ENCODE measurements around the gene CCDC112.
"Not testable (repeated sequence)": the region's sequence is repeated elsewhere in the genome, so short reads cannot be mapped to it uniquely, and the experiment has no call there.

CCDC112 gene, protein sequence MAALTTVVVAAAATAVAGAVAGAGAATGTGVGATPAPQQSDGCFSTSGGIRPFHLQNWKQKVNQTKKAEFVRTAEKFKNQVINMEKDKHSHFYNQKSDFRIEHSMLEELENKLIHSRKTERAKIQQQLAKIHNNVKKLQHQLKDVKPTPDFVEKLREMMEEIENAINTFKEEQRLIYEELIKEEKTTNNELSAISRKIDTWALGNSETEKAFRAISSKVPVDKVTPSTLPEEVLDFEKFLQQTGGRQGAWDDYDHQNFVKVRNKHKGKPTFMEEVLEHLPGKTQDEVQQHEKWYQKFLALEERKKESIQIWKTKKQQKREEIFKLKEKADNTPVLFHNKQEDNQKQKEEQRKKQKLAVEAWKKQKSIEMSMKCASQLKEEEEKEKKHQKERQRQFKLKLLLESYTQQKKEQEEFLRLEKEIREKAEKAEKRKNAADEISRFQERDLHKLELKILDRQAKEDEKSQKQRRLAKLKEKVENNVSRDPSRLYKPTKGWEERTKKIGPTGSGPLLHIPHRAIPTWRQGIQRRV

DNA sequence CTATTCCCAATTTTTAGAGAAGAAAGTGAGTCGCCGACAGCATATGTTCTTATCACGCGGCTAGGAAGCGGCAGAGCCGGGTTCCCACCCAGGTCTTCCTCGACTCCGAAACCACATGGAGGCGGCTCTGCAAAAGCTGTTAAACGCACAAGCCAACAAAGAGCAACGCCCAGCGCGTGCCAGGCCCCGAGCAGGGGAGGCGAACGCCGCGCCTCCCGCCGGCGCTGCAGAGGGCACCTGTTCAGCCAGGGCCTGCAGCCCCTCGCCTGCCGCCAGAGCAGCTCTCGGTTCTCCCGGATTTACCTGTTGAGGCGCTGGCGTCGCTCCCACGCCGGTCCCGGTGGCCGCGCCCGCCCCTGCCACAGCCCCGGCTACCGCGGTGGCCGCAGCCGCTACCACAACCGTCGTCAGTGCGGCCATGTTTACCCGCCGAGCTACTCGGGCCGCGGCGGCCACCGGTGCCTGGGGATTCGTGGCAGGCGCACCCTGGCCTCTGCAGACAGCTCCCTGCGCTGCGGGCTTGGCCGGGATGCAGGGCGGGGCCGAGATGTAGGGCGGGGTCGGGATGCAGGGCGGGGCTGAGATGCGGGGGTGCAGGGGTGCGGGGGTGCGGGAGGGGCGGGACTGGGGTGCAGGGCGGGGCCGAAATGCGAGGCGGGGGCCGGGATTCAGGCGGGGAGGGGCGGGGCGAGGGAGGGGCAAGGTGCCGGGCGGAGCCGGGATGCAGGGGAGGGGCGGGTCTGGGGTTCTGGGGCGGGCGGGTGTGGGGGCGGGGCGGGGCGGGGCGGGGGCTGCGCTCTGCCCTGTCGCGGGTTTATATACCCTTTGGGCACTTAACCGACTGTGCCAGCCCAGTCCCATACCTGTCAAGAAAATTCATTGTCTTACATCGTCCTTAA, at the start of gene CCDC112:
Gene CCDC112 (minus strand): TSS at position 531 of the 899 bp plus-strand sequence. CDS start 111 bp downstream, at position 420.
- DNase-seq, result peak; percentile 64 to 81 (median 78)

DNA sequence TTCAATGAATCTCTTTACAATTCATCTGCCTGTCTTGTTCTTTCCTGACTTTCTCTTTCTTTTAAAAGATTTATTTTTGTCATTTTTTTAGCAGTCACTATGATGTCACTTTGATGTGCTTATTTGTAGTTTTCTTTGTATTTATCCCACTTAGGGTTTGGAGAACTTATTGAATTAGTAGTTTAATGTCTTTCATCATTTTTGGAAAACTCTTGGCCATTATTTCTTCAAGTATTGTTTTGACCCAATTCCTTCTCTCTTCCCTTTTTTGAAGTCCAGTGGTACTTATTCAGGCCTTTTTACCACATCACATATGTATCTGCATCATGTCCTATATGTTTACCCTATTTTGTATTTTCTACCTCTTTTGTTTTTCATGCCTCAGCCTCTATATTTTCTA, 48.9 kb upstream of the CCDC112 start:
- no peak for DNase-seq

DNA sequence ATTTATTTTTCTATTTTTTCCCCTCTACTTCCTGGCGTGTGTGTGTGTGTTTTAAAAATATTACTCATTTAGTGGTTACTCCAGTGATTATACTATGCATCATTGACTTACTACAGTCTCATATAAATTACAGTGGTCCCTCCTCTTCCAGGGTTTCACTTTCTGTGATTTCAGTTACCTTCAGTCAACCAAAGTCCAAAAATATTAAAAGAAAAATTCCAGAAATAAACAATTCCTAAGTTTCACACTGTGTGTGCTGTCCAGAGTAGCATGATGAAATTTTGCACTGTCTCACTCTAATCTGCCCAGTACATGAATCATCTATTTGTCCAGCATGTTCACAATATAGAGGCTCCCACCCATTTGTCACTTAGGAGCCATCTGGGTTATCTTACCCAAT, 47.4 kb upstream of the CCDC112 start:
- no peak for DNase-seq

DNA sequence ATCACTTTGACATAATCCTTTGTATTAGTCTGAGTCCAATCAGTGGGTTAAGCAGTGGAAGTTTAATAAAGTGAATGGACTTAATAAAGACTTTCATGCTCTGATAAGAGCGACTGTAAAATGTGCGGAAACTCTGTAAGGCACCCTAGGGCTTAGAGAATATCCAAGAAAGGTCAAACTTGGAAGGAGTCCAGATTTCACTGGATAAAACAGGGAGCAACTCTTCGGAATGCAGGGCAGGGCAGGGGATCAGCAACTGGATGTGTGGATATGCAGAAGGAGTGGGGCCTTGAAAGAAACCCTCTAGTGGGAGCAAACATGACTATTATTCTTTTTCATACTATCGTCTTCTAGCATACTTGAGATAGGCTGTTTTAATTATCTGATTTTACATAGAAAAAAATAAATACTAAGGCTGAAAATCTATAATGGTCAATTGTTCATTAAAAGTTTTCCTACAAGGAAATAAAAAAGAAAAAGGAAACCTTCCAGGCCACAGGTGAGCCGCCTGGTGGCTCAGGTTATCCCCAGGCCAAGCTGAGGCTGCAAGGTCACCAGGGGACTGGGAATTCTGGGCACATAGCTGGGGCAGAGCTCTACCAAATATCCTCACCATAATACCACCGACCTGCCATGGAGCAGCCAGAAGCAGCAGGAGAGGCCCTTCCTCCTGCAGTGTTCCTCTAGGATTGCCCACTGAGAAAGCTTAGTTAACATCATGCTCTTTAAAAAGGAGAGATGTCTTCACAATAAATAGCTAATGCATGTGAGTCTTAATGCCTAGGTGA, 46.3 kb upstream of the CCDC112 start:
- no peak for DNase-seq

DNA sequence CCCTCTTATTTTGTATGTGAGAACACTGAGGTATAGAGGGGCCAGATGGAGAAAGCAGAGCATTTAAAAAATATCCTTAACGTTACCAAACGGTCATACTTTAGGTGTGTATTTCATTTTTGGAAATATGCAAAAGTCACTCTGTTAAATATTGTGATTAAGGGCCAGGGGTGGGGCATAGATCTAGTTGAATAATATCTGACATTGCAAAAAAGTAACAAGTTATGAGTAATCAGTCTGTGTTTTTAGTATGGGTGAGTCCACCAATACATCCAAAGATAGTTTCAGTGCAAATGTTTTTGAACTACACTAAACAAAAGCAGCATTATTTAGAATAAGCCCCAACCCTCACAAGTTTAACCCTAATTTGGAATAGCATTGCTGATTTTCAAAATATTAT, 45.3 kb upstream of the CCDC112 start:
- no peak for DNase-seq

DNA sequence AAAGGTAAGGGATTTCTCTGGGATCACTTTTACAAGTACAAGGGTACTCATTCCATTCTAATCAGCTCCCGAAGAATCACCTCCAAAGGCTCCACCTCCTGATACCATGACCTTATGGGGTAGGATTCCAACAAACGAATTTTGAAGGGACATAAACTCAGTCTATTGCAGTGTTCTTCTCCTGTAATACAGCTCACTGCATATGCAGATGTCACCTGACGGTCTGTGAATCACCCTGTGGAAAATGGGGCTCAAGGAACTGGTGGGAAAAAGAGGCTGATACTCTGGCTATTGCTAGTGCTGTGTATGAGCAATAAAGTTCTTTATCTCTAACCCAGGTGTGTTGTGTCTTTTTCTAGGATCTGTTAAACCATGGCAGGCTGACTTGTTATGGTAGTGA, 42.4 kb upstream of the CCDC112 start:
- DNase-seq, result no peak

DNA sequence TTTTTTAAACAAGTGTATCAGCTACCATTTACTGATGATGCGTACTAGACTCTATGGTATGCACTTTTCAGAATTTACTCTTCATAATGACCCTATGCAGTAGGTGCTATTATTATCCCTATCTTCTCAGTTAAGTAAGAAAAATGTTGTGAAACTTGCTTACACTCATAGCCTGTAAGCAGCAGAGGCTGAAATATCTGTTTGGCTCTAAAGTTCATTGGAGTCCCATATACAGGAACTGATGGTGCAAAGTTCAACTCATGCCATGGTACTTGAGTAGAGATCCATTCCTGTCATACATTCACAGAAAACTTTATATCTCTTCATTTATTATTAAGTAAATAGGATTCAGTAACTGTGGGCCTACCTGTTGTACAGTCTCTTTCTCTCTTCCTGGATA, 41.4 kb upstream of the CCDC112 start:
- no peak for DNase-seq

DNA sequence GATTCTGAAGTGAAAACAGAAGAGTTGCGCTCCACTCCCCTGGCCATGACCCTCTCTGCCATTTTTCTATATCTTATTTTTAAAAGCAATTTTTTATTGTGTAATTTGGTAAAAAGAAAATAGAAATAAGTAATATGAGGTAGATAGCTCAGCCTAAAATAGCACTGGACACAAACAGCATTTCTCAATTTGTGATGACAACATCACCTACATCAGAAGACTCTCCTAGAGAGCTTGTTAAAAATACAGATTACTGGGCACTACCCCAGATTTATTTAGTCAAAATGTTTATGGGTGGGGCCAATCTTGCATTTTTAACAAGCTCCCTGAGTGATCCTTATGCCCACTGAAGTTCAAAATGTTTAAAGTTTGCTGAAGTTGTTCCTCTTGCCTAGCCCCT, 40.5 kb upstream of the CCDC112 start:
- no peak for DNase-seq

DNA sequence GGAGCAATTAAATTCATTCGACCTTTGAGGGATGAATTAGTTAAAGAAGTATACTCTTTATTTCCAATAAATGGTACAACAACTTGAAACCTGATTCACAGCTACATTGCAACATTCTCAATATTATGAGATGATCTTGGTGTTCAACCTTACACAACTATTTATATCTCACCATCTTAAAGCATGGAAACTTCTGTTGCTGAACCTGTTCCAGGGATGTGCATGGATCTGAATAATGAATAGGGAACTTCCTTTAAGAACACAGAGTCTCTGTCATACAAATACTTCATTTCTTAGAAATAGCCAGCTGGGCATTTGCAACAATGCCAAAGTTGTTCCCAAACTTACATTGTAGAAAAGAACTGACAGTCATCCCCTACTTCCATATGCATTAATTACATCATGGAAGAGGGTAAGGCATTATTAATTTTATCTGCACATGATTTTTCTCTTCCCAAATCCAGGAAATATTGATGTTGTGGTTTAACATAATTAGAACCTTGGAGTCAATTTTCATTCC, 39.8 kb upstream of the CCDC112 start:
- DNase-seq, result no peak

DNA sequence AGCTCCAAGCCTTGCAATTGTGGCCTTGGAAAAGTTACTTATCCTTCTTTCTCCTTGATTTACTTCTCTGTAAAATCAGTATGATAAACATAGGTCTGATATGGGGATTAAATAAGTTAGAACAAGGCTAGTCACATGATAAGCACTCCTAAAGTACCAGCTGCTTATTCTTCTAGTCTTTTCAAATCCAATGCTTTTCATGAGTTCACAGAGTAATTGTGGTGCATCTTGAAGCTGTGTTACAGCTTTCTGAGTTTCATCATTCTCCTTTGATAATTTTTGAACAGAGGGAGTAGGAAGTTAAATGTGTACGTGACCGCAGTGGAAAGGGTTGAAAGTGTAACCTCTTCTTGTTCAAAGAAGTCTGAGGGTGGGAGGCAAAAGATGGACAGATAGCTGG, 38.8 kb upstream of the CCDC112 start:
- no peak for DNase-seq

DNA sequence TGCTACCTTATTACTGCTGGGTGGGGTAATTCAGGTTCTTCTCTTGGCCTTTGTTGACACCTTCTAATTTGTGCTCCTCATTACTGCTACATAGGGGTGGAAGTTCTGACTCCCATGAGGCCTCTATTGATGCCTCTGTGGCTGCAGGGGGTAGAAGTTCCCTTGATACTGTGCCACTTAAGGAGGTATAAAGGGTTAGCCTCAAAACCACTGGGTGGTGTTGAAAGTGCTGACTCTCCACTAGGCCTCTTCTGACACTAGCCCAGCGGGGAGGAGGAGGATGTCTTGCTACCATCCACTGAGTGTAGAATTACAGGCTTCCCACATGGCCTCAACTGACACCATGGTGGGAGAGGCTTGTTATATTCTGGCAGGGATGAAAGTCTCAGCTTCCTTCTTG, 36.7 kb upstream of the CCDC112 start:
- no peak for DNase-seq

DNA sequence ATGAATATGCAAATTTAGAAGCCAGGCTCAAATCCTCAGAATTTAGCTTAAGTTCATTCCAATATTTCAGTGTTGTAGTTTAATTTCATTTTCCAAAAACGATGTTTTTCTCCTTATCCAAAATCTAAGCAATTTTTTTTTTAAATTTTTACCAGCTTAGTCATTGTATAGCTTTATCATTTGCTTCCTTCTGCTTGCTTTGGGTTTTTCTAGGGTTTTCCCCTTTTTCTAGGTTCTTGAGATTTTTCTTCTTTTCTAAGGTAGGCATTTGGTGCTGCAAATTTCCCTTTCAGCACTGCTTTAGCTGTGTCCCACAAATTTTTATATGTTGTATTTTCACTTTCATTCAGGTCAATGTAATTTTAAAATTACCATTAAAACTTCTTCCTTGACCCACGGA, 34.4 kb upstream of the CCDC112 start:
- no peak for DNase-seq

DNA sequence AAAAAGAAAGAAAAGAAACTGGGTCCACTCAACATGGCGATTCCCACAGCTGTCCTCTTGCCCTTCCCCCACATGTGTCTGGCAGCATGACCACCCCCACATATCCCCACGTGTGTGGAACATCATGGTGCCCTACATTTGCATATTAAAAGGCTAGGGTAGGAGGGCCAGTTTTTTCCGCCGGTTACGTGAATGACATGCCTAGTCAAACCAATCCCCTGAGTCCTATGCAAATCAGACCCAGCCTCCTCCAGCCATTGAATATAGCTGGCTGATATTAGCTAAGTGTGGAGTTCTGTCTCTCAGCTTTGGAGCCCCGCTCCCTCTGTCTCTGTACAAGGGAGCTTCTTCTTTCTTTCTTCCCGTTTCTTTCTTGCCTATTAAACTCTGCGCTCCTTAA, 33.0 kb upstream of the CCDC112 start:
- DNase-seq, result no peak

DNA sequence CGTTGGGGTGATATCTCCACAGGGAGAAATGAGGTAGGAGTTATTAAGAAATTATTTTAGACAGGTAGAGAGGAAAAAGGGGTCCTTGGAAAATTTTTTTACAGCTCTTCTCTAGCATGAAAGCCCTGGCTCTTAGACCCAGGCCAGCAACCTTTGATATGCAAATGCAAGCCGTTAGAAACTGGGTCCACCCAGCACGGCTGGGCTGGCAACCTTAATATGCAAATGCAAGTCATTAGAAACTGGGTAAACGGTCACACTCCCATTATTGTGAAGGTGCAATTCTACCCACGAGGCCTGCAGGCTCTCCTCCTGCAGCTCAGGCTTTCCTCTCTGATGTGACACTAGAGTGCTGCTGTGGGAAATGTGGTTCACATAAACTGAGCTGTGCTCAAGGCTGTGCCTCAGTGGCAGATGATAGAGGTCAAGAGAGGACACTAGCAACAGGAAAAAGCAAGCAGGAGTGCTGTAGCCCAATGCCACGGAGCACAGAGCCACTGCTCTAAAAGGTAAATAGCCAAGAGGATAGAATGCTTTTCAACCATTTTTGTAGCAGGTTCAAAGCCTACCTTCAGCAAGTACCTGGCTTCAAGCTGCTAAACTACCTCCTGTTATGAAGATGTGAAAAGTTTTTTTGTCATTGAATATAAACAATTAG, 32.3 kb upstream of the CCDC112 start:
- not testable (repeated sequence) for DNase-seq

DNA sequence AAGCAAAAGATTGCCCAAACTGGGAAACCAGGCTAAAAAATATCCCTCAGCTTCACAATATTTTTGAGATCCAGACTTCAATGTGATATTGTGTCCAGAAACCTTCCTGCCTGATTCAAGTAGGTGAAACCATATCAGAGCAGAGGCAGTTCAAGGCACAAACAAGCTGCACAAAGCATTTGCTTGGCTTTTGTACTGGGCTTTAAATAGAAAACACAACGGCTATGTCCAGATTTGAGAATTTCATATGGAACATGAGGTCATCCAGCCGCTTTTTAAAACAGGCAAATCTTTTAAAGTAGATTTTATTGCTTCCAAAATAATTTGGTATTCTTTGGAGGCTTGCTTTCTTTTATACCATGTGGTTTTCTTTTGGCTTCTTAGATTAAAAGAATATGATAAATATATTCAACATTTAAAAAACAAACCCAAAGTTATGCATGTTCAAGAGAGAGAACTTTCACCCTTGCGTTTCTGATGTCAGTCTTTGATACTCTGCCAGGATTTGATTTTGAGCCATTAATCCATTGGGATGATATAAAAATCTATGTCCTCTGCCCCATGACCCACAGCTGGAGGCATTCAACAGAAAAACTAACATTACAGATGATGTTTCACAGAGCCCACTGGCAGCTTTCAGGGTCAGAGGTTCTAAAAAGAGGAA, 29.0 kb upstream of the CCDC112 start:
- no peak for DNase-seq

DNA sequence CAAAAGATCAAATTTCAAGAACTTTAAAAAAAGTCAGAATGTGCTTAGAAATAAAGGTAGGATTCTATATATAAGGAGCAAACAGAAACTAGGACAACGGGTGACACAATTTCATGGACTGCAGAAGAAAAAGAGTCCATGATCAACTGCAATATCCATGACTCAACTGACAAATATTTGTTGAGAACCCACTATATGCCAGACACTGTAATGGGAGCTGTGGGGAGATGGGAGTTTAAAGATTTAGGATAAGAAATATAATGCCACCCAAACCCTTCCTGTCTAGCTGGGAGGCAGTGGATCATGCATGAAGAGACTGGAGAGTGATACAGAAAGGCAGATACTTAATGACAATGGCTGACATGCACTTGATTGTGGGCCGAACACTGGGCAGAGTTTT, 27.6 kb upstream of the CCDC112 start:
- DNase-seq, result no peak

DNA sequence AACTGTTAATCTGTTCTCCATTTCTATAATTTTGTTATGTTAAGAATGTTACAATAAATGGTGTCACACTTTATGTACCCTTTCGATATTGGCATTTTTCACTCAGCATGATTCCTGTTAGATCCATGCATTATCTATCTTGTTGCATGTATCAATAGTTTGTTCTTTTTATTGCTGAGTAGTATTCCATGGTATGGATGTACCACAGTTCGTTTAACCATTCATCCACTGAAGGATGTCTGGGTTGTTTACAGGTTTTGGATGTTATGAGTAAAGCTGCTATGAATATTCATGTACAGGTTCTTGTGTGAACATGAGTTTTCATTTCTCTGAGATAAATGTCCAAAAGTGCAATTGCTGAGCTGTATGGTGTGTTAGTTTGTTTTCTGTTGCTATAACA, 26.3 kb upstream of the CCDC112 start:
- DNase-seq, result no peak

DNA sequence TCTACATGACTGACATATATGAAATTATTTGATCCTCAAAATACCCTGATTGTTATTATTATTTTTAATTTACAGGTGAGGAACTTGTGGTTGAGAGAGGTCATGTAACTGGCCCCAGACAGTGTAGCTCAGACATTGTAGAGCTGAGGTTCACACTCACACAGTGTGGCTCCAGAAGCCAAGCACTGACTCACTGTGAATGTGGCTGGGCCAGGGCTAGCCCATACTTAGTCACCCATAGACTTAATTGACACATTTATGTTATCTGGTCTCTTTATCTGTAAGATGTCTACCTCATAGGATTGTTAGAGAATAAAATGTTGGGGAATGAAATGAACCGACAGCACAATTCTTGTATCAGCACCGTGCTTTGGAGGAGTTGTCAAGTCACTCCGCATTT, 24.9 kb upstream of the CCDC112 start:
- DNase-seq, result no peak

DNA sequence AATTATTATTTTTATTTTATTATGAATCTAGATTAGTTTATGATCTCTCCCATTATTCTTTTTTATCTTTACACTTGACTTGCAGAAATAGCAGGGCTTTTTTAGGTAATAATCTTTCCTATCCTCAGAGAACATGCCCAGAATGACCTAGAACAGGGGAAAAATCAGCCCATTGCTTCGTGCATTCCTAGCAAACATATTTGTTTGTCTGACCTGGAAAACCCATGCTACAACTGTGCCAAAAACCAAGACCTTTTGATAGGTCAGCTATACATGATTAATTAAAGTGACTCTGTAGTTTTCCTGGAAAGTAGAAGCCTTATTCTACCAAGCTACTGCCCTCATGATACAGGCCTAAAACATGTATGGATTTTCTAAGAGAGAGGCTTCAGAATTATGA, 24.1 kb upstream of the CCDC112 start:
- no peak for DNase-seq

DNA sequence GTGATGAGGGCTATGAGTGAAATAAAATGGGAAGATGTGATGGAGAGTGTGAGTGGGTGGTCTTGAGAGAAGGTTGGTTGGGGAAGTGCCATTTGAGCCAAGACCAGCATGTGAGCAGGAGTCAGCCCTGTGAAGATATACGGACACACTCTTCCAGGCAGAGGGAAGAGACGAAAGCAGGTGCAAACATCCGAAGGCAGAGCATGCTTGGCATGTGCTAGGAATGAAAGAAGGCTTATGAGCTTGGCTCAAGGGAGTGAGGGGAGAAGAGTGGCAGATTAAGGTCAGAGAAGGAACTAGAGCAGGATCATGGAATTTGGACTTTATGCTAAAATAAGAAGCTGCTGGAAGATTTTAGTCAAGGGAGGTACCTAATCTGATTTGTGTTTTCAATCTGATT, 23.6 kb upstream of the CCDC112 start:
- no peak for DNase-seq

DNA sequence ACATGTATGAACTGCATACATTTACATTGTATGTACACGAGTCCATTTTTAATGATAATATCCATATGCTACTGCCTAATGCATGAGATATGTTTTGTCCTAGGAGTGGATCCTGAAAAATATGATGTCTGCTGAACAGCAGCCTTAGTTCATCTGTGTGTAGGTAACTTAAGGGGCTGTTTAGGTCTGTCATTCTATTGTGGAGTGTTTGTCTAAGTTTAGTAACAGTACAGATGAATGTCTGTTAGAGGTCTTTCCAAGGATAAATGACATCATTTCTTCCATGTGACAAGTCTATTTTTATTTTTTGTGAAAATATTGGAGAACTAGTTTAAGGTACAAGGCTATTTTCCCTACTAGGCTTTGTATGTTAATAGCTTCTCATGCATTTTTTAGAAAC, 22.6 kb upstream of the CCDC112 start:
- no peak for DNase-seq

DNA sequence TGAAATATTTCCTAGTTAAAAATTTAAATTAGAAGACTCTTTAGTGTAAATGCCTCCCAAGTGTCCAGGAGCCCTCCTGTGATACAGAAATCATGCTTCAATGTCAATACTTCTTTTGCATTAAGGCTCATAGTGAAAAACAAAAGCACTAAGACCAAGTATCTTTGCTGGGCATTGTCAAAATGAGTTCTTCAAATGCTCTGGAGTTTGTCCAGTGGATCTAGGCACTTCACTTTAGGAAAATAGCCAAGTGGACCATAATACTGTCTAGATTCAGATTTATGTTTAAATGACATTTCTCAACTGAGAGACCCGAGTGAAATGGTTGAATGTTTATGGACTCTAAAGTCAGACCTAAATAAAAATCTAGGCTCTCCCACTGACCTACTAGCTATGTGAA, 21.3 kb upstream of the CCDC112 start:
- DNase-seq, result no peak
